A549 treated with Hydrocortisone at 1 μM for 4 hours (cell line): ENCODE results near the gene SAMD4A. TPM values are rescaled to one million over a fixed set of nuclear protein-coding genes. Genes with fewer than 3 reads are reported as not detected.

Source experiments
- total RNA-seq: library from RNA; stranded (reverse); fragments of 200-300 nt; extraction: Qiagen RNA extraction; gene quantifications from 5 replicates; pipeline ENCODE4 v1.2.3, GENCODE V29; 2022

The SAMD4A gene, protein sequence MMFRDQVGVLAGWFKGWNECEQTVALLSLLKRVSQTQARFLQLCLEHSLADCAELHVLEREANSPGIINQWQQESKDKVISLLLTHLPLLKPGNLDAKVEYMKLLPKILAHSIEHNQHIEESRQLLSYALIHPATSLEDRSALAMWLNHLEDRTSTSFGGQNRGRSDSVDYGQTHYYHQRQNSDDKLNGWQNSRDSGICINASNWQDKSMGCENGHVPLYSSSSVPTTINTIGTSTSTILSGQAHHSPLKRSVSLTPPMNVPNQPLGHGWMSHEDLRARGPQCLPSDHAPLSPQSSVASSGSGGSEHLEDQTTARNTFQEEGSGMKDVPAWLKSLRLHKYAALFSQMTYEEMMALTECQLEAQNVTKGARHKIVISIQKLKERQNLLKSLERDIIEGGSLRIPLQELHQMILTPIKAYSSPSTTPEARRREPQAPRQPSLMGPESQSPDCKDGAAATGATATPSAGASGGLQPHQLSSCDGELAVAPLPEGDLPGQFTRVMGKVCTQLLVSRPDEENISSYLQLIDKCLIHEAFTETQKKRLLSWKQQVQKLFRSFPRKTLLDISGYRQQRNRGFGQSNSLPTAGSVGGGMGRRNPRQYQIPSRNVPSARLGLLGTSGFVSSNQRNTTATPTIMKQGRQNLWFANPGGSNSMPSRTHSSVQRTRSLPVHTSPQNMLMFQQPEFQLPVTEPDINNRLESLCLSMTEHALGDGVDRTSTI
- 9.8 to 12.3 TPM (median 11.8 TPM) in 5 replicates for total RNA-seq

DNA sequence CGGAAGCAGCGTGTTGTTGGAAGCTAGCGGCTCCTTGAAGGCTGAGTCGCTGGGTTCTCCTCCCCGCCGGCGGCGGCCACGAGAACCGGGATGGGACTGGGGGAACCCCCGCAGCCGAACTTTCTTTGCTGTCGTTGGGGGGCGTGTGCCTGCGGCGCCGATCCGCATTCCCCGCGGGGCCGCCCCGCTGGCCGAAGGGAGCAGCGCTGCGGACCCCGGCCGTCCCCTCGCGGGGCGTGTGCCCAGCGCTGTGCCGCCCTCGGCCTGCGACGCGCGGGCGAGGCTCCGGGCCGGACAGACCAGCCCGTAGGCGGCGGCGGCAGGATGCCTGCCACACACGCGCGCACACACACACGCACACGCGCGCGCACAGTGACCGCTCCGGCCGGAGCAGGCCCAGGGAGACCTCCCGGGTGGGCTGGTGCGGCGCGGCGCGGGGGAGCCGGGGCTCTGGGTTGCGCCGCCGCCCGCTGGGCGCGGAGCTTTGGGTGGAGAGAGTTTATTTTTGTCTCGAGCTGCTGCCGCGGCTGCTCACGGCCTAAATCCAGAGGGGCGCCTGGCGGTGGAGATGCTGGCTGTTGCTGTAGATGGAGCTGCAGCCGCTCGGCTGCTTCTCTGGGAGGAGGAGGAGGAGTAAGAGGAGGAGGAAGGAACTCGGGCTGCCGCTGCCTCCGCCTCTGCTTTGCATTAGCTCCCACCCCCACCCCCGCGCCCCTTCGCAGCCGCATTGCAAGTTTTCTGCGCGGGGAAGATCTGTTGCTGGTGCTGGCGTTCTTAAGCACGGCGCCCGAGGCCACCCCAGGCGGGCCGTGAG is at the start of gene SAMD4A:
TSS of gene SAMD4A (plus strand) at position 719 of the 814 bp plus-strand sequence. CDS start 789 bp downstream, outside the sequence.

Other genes starting within 250 kb of the SAMD4A start
- 62.9 to 79.3 TPM (median 76.5 TPM) in 5 replicates for gene CDKN3, start 170.1 kb upstream of the SAMD4A start, total RNA-seq
- 233 to 348 TPM (median 252 TPM) in 5 replicates for gene CNIH1, start 125.8 kb upstream of the SAMD4A start, total RNA-seq
- 32.4 to 60.8 TPM (median 40.2 TPM) in 5 replicates for gene GMFB, start 78.1 kb upstream of the SAMD4A start, total RNA-seq
- 17.1 to 24.4 TPM (median 21.6 TPM) in 5 replicates for gene CGRRF1, start 57.2 kb upstream of the SAMD4A start, total RNA-seq